ENCODE data around the gene COL16A1. TPM values are rescaled to one million over a fixed set of nuclear protein-coding genes. Genes with fewer than 3 reads are reported as not detected.

The COL16A1 gene
- total RNA-seq, 4 donors from 2014 or later = 79.7 to 128 (median 94.7) TPM

DNA sequence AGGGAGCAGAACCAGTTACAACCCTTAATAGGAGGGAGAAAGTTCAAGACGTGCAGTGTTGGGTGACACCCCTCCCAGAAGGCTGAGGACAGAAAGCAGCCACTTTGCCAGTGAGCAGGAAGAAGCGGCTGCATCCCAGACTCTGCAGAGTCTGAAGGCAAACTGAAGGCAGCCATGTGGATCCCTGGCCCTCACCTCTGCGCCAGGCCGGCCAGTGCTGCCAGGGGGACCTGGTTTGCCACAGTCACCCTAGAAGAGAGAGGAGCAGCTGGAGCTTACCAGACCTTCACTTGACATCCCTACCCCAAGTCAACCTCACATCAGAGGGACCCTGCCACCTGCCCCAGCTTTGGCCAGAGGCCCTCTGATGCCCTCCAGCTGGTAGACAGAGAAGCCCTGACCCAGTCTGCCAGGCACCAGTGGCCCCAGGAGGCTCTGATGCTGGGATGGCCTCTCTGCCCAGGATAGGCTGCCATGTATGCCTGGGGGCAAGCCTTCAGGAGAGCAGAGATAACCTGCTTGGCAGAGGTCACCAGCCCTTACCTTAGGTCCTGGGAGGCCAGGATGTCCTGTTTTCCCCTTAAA is 42.9 kb downstream of the COL16A1 start:
- DNase-seq (ENCODE audit: low spot score in 2 of 2) = no peak
- intact Hi-C loops (cut with DNase I; ENCODE audit: low total_unique reads) = no loop called here
- TF ChIP-seq, protein P1, sequence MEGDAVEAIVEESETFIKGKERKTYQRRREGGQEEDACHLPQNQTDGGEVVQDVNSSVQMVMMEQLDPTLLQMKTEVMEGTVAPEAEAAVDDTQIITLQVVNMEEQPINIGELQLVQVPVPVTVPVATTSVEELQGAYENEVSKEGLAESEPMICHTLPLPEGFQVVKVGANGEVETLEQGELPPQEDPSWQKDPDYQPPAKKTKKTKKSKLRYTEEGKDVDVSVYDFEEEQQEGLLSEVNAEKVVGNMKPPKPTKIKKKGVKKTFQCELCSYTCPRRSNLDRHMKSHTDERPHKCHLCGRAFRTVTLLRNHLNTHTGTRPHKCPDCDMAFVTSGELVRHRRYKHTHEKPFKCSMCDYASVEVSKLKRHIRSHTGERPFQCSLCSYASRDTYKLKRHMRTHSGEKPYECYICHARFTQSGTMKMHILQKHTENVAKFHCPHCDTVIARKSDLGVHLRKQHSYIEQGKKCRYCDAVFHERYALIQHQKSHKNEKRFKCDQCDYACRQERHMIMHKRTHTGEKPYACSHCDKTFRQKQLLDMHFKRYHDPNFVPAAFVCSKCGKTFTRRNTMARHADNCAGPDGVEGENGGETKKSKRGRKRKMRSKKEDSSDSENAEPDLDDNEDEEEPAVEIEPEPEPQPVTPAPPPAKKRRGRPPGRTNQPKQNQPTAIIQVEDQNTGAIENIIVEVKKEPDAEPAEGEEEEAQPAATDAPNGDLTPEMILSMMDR (IDR thresholded peaks at IDR 0.05) = no peak
- no peak for TF ChIP-seq POLR2A (IDR thresholded peaks at IDR 0.05)
- no peak overlapping the region for H3K4me3 ChIP-seq (ENCODE audit: low read depth, poor library complexity, severe bottlenecking)
- 67 to 78% methylated on average over 2 to 4 of the region's 4 CpGs for WGBS, 2 donors

DNA sequence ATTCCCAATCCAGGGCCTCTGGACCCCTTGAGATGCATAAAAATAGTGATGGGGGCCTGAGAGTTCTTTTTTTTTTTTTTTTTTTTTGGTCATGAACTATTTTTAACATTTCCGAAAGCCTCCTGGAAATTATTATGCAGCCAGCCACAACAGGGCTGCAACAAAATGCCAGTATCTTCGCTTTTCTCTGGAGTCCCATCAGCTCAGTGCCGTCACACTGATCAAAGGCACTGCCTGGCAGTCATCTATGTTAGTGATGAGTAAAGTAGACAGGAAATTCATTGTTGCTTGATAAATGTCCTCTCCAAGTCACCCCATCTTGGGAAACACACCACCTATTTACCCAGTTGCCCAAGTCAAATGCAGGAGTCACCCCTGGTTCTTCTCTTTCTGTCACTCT is 43.9 kb downstream of the COL16A1 start:
- 85 to 90% methylated on average over 3 of the region's 3 CpGs for WGBS, 2 donors
- intact Hi-C loops (cut with DNase I; ENCODE audit: low total_unique reads) = no loop called here
- no peak for TF ChIP-seq POLR2A (IDR thresholded peaks at IDR 0.05)
- TF ChIP-seq, protein P1 (IDR thresholded peaks at IDR 0.05) = no peak
- no peak for DNase-seq (ENCODE audit: low spot score in 2 of 2)
- no peak overlapping the region for H3K4me3 ChIP-seq (ENCODE audit: low read depth, poor library complexity, severe bottlenecking)

DNA sequence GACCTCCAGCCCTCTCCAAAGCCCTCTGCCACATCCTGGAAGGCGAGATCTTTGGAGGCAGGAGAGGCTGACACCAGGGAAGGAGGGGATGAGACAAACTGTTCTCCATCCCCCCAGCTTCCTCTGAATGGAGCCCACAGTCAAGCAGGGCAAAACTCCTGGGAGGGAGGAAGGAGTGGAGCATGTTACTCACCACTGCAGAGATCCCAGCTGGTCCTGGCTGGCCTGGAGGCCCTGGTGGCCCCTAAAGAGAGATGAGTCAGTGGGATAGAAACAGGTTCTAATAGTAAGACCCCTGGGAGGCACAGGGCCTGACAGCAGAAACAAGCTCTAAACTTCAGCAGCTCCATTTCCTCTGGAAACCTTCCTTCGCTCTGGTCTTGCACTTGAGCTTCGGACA is 45.1 kb downstream of the COL16A1 start:
- intact Hi-C loops (cut with DNase I; ENCODE audit: low total_unique reads) = no loop called here
- no peak overlapping the region for H3K4me3 ChIP-seq (ENCODE audit: low read depth, poor library complexity, severe bottlenecking)
- DNase-seq (ENCODE audit: low spot score in 2 of 2) = no peak
- TF ChIP-seq, protein P1 (IDR thresholded peaks at IDR 0.05) = no peak
- TF ChIP-seq POLR2A (IDR thresholded peaks at IDR 0.05) = no peak
- WGBS, 2 donors = 84 to 90% methylated on average over 3 of the region's 3 CpGs

DNA sequence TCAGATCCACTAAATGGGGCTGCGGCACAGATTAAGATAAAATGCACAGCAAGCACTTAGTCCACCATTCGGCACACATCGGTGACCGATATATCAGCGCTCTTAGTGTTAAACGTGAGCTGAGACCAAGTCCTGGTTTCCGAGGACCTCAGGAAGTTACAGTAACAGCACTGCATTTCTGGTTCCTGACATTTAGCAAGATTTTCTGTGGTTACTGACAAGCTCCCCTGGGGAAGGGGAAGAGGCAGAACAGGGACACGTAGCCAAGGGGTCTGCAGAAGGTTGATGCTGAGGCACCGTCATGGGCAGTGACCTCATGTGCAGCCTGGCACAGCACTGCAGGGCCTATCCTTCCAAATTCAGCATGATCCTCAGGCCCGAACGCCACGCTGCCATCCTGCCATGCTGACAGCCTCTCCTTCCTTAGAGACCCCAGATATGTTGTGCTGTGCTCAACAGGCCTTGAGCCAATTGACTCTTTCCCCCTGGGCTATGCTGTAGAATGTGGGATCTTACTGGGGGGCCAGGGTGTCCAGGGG is 45.8 kb downstream of the COL16A1 start:
- WGBS, 2 donors = 84 to 91% methylated on average over 12 of the region's 12 CpGs
- H3K4me3 ChIP-seq (ENCODE audit: low read depth, poor library complexity, severe bottlenecking) = no peak overlapping the region
- TF ChIP-seq, protein P1 (IDR thresholded peaks at IDR 0.05) = no peak
- TF ChIP-seq POLR2A (IDR thresholded peaks at IDR 0.05) = no peak
- DNase-seq (ENCODE audit: low spot score in 2 of 2) = no peak
- intact Hi-C loops (cut with DNase I; ENCODE audit: low total_unique reads) = no loop called here

DNA sequence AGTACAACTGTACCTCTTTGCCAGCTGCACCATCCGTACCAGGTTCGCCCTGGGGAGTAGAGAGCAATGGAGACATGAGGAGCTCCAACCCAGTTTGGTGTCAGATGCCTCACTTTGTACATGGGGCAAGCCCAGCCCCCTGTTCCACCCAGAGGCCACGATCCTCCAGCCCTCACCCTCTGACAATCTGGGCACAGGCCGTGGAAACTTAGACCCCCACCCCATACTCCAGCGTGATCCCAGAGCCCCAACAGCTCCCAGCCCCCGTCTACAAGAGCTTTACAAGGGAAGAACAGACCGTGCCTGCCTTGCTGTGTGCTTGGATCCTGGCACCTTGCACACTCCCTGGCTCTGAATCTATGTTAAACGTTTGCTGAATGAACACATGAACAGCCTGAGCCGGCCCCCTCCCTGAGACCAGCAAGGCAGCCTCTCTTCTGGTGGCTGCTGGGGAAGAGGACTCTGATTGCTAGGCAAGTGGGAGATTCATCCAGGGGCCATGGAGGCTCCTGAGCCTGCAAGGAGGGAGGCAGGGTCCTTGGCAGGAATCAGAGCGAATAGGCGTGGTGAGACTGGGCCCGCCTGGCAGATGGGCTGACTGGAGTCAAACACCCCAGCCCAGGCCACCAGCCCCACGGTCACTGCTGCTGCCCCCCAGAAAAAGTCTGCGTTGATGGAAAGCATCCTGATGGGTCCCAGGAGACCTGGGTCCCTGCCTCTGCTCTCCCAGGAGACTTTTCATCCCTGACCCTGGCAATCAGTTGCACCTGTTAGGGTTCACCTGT is 46.6 kb downstream of the COL16A1 start:
- intact Hi-C loops (cut with DNase I; ENCODE audit: low total_unique reads) = no loop called here
- no peak overlapping the region for H3K4me3 ChIP-seq (ENCODE audit: low read depth, poor library complexity, severe bottlenecking)
- 73 to 81% methylated on average over 12 to 14 of the region's 14 CpGs for WGBS, 2 donors
- DNase-seq (ENCODE audit: low spot score in 2 of 2) = no peak
- TF ChIP-seq, protein P1 (IDR thresholded peaks at IDR 0.05) = no peak
- no peak for TF ChIP-seq POLR2A (IDR thresholded peaks at IDR 0.05)

Data from lower leg skin (tissue), 4 donors.